H1 (cell line): ENCODE data around the gene SLCO4A1. TPM values are rescaled to one million over a fixed set of nuclear protein-coding genes. Genes with fewer than 3 reads are reported as not detected.

Experiments
- ATF2 ChIP-seq: IDR thresholded peaks from 2 replicates; pipeline ENCODE4 v1.6.1; 2012; ENCODE audit warnings: low read length, inconsistent platforms
- BCL11A ChIP-seq, 2 experiments: IDR thresholded peaks; one replicate each; pipeline ENCODE4 v1.6.1; 2011; ENCODE audit warnings: low read depth in 2 of 2, low read length in 2 of 2, mild to moderate bottlenecking in 2 of 2
- CBX8 ChIP-seq: fragments of 300-800, 300-1000 bp; sonication (generic); IDR thresholded peaks from 2 replicates; pipeline ENCODE4 v1.7.1; 2016; ENCODE audit warnings: low read depth, low read length, borderline replicate concordance
- CTCF ChIP-seq, 3 experiments: IDR thresholded peaks; 1 replicate in 2 of 3; 2 replicates in 1 of 3; pipeline versions ENCODE4 v1.5.1 to v1.6.1; 2011; ENCODE audit warnings: low read length in 3 of 3, mild to moderate bottlenecking in 3 of 3, inconsistent platforms in 2 of 3, low read depth in 1 of 3, moderate library complexity in 1 of 3; ENCODE audit not compliant: insufficient read depth in 1 of 3; ENCODE audit errors: control extremely low read depth in 1 of 3
- GTF2F1 ChIP-seq: IDR thresholded peaks from 2 replicates; pipeline ENCODE4 v1.6.1; 2012; ENCODE audit warnings: low read depth, low read length, improper control_type of control experiment, borderline replicate concordance
- MAFK ChIP-seq: IDR thresholded peaks from 2 replicates; pipeline ENCODE4 v1.6.1; 2012; ENCODE audit warnings: low read depth, mild to moderate bottlenecking, improper control_type of control experiment, low read length
- SIN3A ChIP-seq, 2 experiments: IDR thresholded peaks in 1 of 2; conservative IDR thresholded peaks in 1 of 2; 2 replicates each; pipeline ENCODE4 v1.6.1; 2011 to 2012; ENCODE audit warnings: low read length in 2 of 2, improper control_type of control experiment in 1 of 2, low read depth in 1 of 2, mild to moderate bottlenecking in 1 of 2
- polyA plus RNA-seq, 7 experiments: library from polyadenylated mRNA; depleted of rRNA in 3 of 7; stranded (reverse) in 5 of 7; unstranded in 2 of 7; fragments of >200 nt in 5 of 7; fragments of 200-250 nt in 2 of 7; gene quantifications; 1 replicate in 5 of 7; 2 replicates in 1 of 7; 4 replicates in 1 of 7; pipeline versions ENCODE4 v1.2.1 to v1.2.3, GENCODE V29; 2011 to 2013; ENCODE audit warnings: missing spikeins in 2 of 7, mixed read lengths in 2 of 7
- total RNA-seq: library from RNA; stranded (reverse); fragmentation: NEBNext Ultra II Directional; extraction: Animal tissue kit (Norgen Biotek cat#: 25700); gene quantifications from 2 replicates; pipeline ENCODE4 v1.2.1, GENCODE V29; 2021

SLCO4A1 gene
- total and polyA plus RNA-seq, 2 of the 8 experiments (the other 6 are each of a cell fraction or from before 2014, with no cell fraction given) = 10.5 to 18.5 TPM

- TF ChIP-seq CTCF (IDR thresholded peaks at IDR 0.05; ENCODE audit: control extremely low read depth in 1 of 3, insufficient read depth in 1 of 3, low read depth in 1 of 3, low read length in 3 of 3) (no peak), CBX8 (no peak), GTF2F1 (no peak), ATF2 (no peak), MAFK (no peak), SIN3A (conservative IDR thresholded peaks at IDR 0.05 in 1 of 2, IDR thresholded peaks at IDR 0.05 in 1 of 2; ENCODE audit: low read depth in 1 of 2, low read length in 2 of 2) (no peak), BCL11A (IDR thresholded peaks at IDR 0.05; ENCODE audit: low read depth in 2 of 2, low read length in 2 of 2) (no peak)
- TF ChIP-seq, all 59 proteins: peak for 0
Observed at GRCh38 chr20:62702013-62702300, 59.7 kb downstream of the SLCO4A1 start (continued).
